GM23338 (cell line): Measurements from ENCODE around the gene S100A11. TPM values are rescaled to one million over a fixed set of nuclear protein-coding genes. Genes with fewer than 3 reads are reported as not detected.
A peak's percentile ranks its signal among the peaks of the same experiment; 100 is the strongest.

Source experiments
- ATAC-seq: fragments of 200-7000 bp; cut with Tn5 transposase; 3 replicates; pipeline ENCODE4 v1.9.1; 2020
- DNase-seq: peaks from one replicate; pipeline ENCODE4 v3.0.0-alpha.2; 2015; ENCODE audit warnings: low spot score
- H2AFZ ChIP-seq: fragments of 200-600 bp; sonication (generic); 2 replicates; pipeline ENCODE4 v1.8.0; 2016; ENCODE audit warnings: antibody characterized with exemption, mild to moderate bottlenecking, moderate library complexity
- H3F3A ChIP-seq: fragments of 200-600 bp; sonication (generic); replicated peaks from 2 replicates; pipeline ENCODE4 v1.8.0; 2017; ENCODE audit warnings: antibody characterized with exemption, mixed run types, low read depth
- H3K27ac ChIP-seq: fragments of 200-600 bp; sonication (generic); 2 replicates; pipeline ENCODE4 v1.6.1; 2016; ENCODE audit warnings: low read depth
- H3K27me3 ChIP-seq: fragments of 200-600 bp; sonication (generic); 2 replicates; pipeline ENCODE4 v1.8.0; 2016; ENCODE audit warnings: mild to moderate bottlenecking, mixed run types, moderate library complexity; ENCODE audit not compliant: insufficient read depth
- H3K36me3 ChIP-seq: fragments of 200-600 bp; sonication (generic); 2 replicates; pipeline ENCODE4 v1.8.0; 2016; ENCODE audit warnings: mild to moderate bottlenecking; ENCODE audit not compliant: insufficient read depth
- H3K4me1 ChIP-seq: fragments of 200-600 bp; sonication (generic); 2 replicates; pipeline ENCODE4 v1.8.0; 2016; ENCODE audit warnings: mild to moderate bottlenecking, moderate library complexity; ENCODE audit not compliant: insufficient read depth
- H3K4me2 ChIP-seq: fragments of 200-600 bp; sonication (generic); 2 replicates; pipeline ENCODE4 v1.7.1; 2017; ENCODE audit warnings: mixed run types
- H3K4me3 ChIP-seq: fragments of 200-600 bp; sonication (generic); 2 replicates; pipeline ENCODE4 v1.6.1; 2016; ENCODE audit warnings: mixed run types
- H3K79me2 ChIP-seq: fragments of 200-600 bp; sonication (generic); replicated peaks from 2 replicates; pipeline ENCODE4 v1.8.0; 2017; ENCODE audit warnings: mild to moderate bottlenecking; ENCODE audit not compliant: insufficient read depth
- H3K9me2 ChIP-seq: fragments of 200-600 bp; sonication (generic); 2 replicates; pipeline ENCODE4 v1.8.0; 2017; ENCODE audit not compliant: insufficient read depth
- H4K20me1 ChIP-seq: fragments of 200-600 bp; sonication (generic); replicated peaks from 2 replicates; pipeline ENCODE4 v1.8.0; 2017; ENCODE audit warnings: mild to moderate bottlenecking; ENCODE audit not compliant: insufficient read depth
- H3K27ac Mint-ChIP-seq: 2 replicates; pipeline ENCODE4 v1.8.0; 2020; ENCODE audit warnings: inconsistent platforms, mild to moderate bottlenecking, moderate library complexity, mixed read lengths
- H3K27me3 Mint-ChIP-seq: 3 replicates; pipeline ENCODE4 v1.8.0; 2022; ENCODE audit warnings: low read depth, mild to moderate bottlenecking, moderate library complexity, mixed read lengths, inconsistent platforms; ENCODE audit not compliant: insufficient read depth, poor library complexity
- H3K36me3 Mint-ChIP-seq: 3 replicates; pipeline ENCODE4 v1.8.0; 2021; ENCODE audit warnings: low read depth, mild to moderate bottlenecking, inconsistent platforms, moderate library complexity, mixed read lengths
- H3K4me1 Mint-ChIP-seq: 3 replicates; pipeline ENCODE4 v1.8.0; 2020; ENCODE audit warnings: mild to moderate bottlenecking, inconsistent platforms, mixed read lengths
- H3K4me3 Mint-ChIP-seq: 3 replicates; pipeline ENCODE4 v1.8.0; 2021; ENCODE audit warnings: moderate library complexity, mild to moderate bottlenecking, inconsistent platforms, mixed read lengths
- H3K9me3 Mint-ChIP-seq: 3 replicates; pipeline ENCODE4 v1.8.0; 2020; ENCODE audit warnings: moderate library complexity, mild to moderate bottlenecking, inconsistent platforms, mixed read lengths
- CREB1 ChIP-seq: fragments of 250-450 bp; sonication (Bioruptor Pico); IDR thresholded peaks from 2 replicates; pipeline ENCODE4 v1.5.0; 2020; ENCODE audit warnings: low read depth, mild to moderate bottlenecking, moderate library complexity
- EZH2 ChIP-seq: fragments of 200-600 bp; sonication (generic); IDR thresholded peaks from one replicate; pipeline ENCODE4 v1.8.0; 2017; ENCODE audit warnings: antibody characterized with exemption, mild to moderate bottlenecking, low read depth; ENCODE audit not compliant: unreplicated experiment
- EZH2phosphoT487 ChIP-seq: fragments of 200-600 bp; sonication (generic); IDR thresholded peaks from one replicate; pipeline ENCODE4 v1.8.1; 2018; ENCODE audit warnings: antibody characterized with exemption; ENCODE audit not compliant: unreplicated experiment
- JUNB ChIP-seq: IDR thresholded peaks from one replicate; pipeline ENCODE4 v1.6.1; 2016; ENCODE audit warnings: antibody characterized with exemption; ENCODE audit not compliant: unreplicated experiment
- NANOG ChIP-seq: IDR thresholded peaks from 2 replicates; pipeline ENCODE4 v1.6.1; 2016; ENCODE audit warnings: antibody characterized with exemption, borderline replicate concordance
- POLR2AphosphoS5 ChIP-seq: IDR thresholded peaks from 2 replicates; pipeline ENCODE4 v1.6.1; 2016; ENCODE audit warnings: antibody characterized with exemption, low read depth
- STAT1 ChIP-seq: IDR thresholded peaks from one replicate; pipeline ENCODE4 v1.6.1; 2016; ENCODE audit warnings: antibody characterized with exemption; ENCODE audit not compliant: unreplicated experiment
- ZNF331 ChIP-seq: fragments of 250-450 bp; sonication (Bioruptor Pico); IDR thresholded peaks from 2 replicates; pipeline ENCODE4 v1.5.0; 2020; ENCODE audit warnings: low read depth, mild to moderate bottlenecking, moderate library complexity
- polyA plus RNA-seq: library from polyadenylated mRNA; unstranded; fragments of >200 nt; fragmentation: Nextera tagmentation; extraction: Ambion mirVana; gene quantifications from 2 replicates; pipeline ENCODE4 v1.2.1, GENCODE V29; 2016
- total RNA-seq: library from RNA; depleted of rRNA; stranded (reverse); fragments of >200 nt; shearing (Covaris generic); gene quantifications from 2 replicates; pipeline ENCODE4 v1.2.3, GENCODE V29; 2014
- TF ChIP-seq, protein P1 (sequence below): IDR thresholded peaks from 2 replicates; pipeline ENCODE4 v1.6.1; 2016; ENCODE audit warnings: antibody characterized with exemption
- TF ChIP-seq, protein P2 (sequence below), 2 experiments: fragments of 200-600 bp in 1 of 2; sonication (generic) in 1 of 2; conservative IDR thresholded peaks; 2 replicates each; pipeline versions ENCODE4 v1.5.1 to v1.6.1; 2016 to 2017; ENCODE audit warnings: antibody characterized with exemption in 2 of 2, low read depth in 2 of 2, mild to moderate bottlenecking in 2 of 2, moderate library complexity in 1 of 2
- TF ChIP-seq, protein P3 (sequence below): IDR thresholded peaks from one replicate; pipeline ENCODE4 v1.6.1; 2018; ENCODE audit warnings: antibody characterized with exemption; ENCODE audit not compliant: unreplicated experiment
- TF ChIP-seq, protein P4 (sequence below): fragments of 250-450 bp; sonication (Bioruptor Pico); IDR thresholded peaks from 2 replicates; pipeline ENCODE4 v1.5.0; 2020; ENCODE audit warnings: mild to moderate bottlenecking, moderate library complexity

S100A11 gene
- total and polyA plus RNA-seq, 2 experiments from 2014 or later = 73.1 to 596 TPM

DNA sequence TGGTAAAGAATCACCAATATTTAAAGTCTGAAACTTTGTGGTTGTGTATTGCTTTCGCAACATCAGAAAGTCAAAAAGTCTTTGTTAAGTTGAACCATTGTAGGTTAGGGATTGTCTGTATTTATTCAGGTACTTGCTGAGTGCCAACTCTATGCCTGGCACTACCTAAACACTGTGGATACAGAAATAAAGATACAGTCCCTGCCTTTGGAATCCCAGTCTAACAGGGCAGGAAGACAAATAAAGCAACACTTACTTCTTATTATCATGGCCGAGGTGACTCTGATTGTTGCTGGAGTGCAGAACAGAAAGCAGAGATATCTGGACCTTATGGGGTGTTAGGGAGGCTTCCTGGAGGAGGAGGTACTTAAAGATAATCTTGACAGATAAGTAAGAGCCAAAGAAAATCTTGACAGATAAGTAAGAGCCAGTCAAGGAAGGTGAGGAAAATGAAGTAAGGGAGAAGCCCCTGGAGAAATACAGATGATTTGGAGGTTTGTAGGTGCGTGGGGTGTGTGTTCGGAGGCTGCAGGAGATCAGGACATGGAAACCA is 31.4 kb downstream of the S100A11 start:
- no peak for ATAC-seq
- TF ChIP-seq ZNF331 (CRISPR knock-in tag) = no peak
- TF ChIP-seq STAT1 = no peak
- TF ChIP-seq, protein P1, sequence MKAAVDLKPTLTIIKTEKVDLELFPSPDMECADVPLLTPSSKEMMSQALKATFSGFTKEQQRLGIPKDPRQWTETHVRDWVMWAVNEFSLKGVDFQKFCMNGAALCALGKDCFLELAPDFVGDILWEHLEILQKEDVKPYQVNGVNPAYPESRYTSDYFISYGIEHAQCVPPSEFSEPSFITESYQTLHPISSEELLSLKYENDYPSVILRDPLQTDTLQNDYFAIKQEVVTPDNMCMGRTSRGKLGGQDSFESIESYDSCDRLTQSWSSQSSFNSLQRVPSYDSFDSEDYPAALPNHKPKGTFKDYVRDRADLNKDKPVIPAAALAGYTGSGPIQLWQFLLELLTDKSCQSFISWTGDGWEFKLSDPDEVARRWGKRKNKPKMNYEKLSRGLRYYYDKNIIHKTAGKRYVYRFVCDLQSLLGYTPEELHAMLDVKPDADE = no peak
- TF ChIP-seq EZH2 = no peak
- TF ChIP-seq JUNB = no peak
- no peak for TF ChIP-seq EZH2phosphoT487
- TF ChIP-seq CREB1 = no peak
- TF ChIP-seq, protein P2, sequence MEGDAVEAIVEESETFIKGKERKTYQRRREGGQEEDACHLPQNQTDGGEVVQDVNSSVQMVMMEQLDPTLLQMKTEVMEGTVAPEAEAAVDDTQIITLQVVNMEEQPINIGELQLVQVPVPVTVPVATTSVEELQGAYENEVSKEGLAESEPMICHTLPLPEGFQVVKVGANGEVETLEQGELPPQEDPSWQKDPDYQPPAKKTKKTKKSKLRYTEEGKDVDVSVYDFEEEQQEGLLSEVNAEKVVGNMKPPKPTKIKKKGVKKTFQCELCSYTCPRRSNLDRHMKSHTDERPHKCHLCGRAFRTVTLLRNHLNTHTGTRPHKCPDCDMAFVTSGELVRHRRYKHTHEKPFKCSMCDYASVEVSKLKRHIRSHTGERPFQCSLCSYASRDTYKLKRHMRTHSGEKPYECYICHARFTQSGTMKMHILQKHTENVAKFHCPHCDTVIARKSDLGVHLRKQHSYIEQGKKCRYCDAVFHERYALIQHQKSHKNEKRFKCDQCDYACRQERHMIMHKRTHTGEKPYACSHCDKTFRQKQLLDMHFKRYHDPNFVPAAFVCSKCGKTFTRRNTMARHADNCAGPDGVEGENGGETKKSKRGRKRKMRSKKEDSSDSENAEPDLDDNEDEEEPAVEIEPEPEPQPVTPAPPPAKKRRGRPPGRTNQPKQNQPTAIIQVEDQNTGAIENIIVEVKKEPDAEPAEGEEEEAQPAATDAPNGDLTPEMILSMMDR (conservative IDR thresholded peaks at IDR 0.05; ENCODE audit: low read depth in 2 of 2) = no peak
- TF ChIP-seq NANOG = no peak
- TF ChIP-seq, protein P3, sequence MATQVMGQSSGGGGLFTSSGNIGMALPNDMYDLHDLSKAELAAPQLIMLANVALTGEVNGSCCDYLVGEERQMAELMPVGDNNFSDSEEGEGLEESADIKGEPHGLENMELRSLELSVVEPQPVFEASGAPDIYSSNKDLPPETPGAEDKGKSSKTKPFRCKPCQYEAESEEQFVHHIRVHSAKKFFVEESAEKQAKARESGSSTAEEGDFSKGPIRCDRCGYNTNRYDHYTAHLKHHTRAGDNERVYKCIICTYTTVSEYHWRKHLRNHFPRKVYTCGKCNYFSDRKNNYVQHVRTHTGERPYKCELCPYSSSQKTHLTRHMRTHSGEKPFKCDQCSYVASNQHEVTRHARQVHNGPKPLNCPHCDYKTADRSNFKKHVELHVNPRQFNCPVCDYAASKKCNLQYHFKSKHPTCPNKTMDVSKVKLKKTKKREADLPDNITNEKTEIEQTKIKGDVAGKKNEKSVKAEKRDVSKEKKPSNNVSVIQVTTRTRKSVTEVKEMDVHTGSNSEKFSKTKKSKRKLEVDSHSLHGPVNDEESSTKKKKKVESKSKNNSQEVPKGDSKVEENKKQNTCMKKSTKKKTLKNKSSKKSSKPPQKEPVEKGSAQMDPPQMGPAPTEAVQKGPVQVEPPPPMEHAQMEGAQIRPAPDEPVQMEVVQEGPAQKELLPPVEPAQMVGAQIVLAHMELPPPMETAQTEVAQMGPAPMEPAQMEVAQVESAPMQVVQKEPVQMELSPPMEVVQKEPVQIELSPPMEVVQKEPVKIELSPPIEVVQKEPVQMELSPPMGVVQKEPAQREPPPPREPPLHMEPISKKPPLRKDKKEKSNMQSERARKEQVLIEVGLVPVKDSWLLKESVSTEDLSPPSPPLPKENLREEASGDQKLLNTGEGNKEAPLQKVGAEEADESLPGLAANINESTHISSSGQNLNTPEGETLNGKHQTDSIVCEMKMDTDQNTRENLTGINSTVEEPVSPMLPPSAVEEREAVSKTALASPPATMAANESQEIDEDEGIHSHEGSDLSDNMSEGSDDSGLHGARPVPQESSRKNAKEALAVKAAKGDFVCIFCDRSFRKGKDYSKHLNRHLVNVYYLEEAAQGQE = no peak
- no peak for TF ChIP-seq POLR2AphosphoS5
- TF ChIP-seq, protein P4, sequence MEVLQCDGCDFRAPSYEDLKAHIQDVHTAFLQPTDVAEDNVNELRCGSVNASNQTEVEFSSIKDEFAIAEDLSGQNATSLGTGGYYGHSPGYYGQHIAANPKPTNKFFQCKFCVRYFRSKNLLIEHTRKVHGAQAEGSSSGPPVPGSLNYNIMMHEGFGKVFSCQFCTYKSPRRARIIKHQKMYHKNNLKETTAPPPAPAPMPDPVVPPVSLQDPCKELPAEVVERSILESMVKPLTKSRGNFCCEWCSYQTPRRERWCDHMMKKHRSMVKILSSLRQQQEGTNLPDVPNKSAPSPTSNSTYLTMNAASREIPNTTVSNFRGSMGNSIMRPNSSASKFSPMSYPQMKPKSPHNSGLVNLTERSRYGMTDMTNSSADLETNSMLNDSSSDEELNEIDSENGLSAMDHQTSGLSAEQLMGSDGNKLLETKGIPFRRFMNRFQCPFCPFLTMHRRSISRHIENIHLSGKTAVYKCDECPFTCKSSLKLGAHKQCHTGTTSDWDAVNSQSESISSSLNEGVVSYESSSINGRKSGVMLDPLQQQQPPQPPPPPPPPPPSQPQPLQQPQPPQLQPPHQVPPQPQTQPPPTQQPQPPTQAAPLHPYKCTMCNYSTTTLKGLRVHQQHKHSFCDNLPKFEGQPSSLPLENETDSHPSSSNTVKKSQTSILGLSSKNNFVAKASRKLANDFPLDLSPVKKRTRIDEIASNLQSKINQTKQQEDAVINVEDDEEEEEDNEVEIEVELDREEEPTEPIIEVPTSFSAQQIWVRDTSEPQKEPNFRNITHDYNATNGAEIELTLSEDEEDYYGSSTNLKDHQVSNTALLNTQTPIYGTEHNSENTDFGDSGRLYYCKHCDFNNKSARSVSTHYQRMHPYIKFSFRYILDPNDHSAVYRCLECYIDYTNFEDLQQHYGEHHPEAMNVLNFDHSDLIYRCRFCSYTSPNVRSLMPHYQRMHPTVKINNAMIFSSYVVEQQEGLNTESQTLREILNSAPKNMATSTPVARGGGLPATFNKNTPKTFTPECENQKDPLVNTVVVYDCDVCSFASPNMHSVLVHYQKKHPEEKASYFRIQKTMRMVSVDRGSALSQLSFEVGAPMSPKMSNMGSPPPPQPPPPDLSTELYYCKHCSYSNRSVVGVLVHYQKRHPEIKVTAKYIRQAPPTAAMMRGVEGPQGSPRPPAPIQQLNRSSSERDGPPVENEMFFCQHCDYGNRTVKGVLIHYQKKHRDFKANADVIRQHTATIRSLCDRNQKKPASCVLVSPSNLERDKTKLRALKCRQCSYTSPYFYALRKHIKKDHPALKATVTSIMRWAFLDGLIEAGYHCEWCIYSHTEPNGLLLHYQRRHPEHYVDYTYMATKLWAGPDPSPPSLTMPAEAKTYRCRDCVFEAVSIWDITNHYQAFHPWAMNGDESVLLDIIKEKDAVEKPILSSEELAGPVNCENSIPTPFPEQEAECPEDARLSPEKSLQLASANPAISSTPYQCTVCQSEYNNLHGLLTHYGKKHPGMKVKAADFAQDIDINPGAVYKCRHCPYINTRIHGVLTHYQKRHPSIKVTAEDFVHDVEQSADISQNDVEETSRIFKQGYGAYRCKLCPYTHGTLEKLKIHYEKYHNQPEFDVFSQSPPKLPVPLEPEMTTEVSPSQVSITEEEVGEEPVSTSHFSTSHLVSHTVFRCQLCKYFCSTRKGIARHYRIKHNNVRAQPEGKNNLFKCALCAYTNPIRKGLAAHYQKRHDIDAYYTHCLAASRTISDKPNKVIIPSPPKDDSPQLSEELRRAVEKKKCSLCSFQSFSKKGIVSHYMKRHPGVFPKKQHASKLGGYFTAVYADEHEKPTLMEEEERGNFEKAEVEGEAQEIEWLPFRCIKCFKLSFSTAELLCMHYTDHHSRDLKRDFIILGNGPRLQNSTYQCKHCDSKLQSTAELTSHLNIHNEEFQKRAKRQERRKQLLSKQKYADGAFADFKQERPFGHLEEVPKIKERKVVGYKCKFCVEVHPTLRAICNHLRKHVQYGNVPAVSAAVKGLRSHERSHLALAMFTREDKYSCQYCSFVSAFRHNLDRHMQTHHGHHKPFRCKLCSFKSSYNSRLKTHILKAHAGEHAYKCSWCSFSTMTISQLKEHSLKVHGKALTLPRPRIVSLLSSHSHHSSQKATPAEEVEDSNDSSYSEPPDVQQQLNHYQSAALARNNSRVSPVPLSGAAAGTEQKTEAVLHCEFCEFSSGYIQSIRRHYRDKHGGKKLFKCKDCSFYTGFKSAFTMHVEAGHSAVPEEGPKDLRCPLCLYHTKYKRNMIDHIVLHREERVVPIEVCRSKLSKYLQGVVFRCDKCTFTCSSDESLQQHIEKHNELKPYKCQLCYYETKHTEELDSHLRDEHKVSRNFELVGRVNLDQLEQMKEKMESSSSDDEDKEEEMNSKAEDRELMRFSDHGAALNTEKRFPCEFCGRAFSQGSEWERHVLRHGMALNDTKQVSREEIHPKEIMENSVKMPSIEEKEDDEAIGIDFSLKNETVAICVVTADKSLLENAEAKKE = no peak
- Histone ChIP-seq H3K27ac (no peak overlapping the region), H4K20me1 (no peaks in the 10 kb centered on the region), H3K36me3 (no peaks in the 10 kb centered on the region), H3K4me3 (no peak overlapping the region), H3K79me2 (no peaks in the 10 kb centered on the region), H3F3A (0 out of 2 replicates have a peak, but pooled peaks cover 2% of the 10 kb centered on the region), H2AFZ (0 out of 2 replicates have a peak overlapping the region, but pooled peaks have one; percentile 52), H3K4me1 (peaks cover 11% of the 10 kb centered on the region), H3K27me3 (no peaks in the 10 kb centered on the region), H3K4me2 (no peak overlapping the region), H3K9me2 (no peaks in the 10 kb centered on the region)
- Mint-ChIP-seq H3K4me3 (no peak overlapping the region), H3K9me3 (no peaks in the 10 kb centered on the region), H3K36me3 (no peaks in the 10 kb centered on the region), H3K27me3 (peaks cover 1% of the 10 kb centered on the region), H3K4me1 (peaks cover 11% of the 10 kb centered on the region), H3K27ac (no peak overlapping the region)
- DNase-seq = no peak
